CD4-positive, alpha-beta T cell treated with Interleukin-1 beta for 1 hour (primary cell): ENCODE measurements around the gene CLIP1.
A peak's percentile ranks its signal among the peaks of the same experiment; 100 is the strongest.

ENCODE experiments used
- DNase-seq, 2 donors: peaks; one replicate each; pipeline ENCODE4 v3.0.0-alpha.2; 2020 to 2022

The CLIP1 gene

GRCh38 chr12:122244565-122245371 is 177.7 kb downstream of the CLIP1 start:
- DNase-seq = peak in 1 of 2 donors; percentile 46

GRCh38 chr12:122243965-122244364 is 178.5 kb downstream of the CLIP1 start:
- peak in 1 of 2 donors; percentile 28 for DNase-seq

GRCh38 chr12:122238861-122239260 is 183.6 kb downstream of the CLIP1 start:
- DNase-seq = no peak

GRCh38 chr12:122235741-122236140 is 186.7 kb downstream of the CLIP1 start:
- DNase-seq = no peak

- no peak for DNase-seq
Measured at GRCh38 chr12:122232691-122233090, 189.8 kb downstream of the CLIP1 start.

GRCh38 chr12:122230798-122231197 is 191.7 kb downstream of the CLIP1 start:
- no peak for DNase-seq

GRCh38 chr12:122228092-122228491 is 194.4 kb downstream of the CLIP1 start:
- DNase-seq = no peak

GRCh38 chr12:122227341-122227740 is 195.1 kb downstream of the CLIP1 start:
- peak; percentile 69 to 80 for DNase-seq

GRCh38 chr12:122226366-122227125 is 195.9 kb downstream of the CLIP1 start:
- DNase-seq = no peak

GRCh38 chr12:122225683-122226365 is 196.6 kb downstream of the CLIP1 start, which contains the start of gene DIABLO:
DIABLO (minus strand) TSS chr12:122226052; CDS start chr12:122226014, 38 bp downstream.
- peak; percentile 100 for DNase-seq
